ENCODE measurements around the gene ABHD6. TPM values are rescaled to one million over a fixed set of nuclear protein-coding genes. Genes with fewer than 3 reads are reported as not detected.

The ABHD6 gene
- total RNA-seq, 1 experiment from 2014 or later, result 2.2 TPM

DNA sequence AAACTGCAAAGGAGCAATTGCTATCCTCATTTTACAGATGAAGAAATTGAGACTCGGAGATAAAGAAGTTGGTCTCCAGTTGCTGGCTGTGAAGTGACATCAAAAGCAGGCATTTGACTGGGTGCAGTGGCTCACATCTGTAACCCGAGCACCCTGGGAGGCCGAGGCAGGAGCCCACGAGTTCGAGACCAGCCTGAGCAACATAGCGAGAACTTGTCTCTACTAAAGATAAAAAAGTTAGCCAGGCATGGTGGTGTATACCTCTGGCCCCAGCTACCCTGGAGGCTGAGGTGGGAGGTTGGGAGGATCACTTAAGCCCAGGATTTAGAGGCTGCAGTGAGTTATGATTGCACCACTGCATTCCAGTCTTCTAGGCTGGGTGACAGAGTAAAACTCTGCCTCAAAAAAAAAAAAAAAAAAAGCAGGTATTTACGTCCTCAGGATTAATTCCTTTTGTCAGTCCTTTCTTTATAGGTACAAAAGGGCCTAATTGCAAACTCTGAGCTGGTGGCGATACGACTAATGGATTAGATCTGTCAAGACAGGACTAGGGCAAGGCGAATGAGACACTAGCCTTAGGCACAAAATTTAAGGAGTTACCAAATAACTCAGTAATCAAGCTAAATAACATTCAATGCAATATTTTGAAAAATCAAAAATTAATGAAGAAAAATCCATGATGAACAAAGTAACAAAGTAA is 20.9 kb upstream of the ABHD6 start:
- no peak overlapping the region for H3K56ac ChIP-seq (ENCODE audit: insufficient read length, low read depth, low read length)
- H4K20me1 ChIP-seq (ENCODE audit: control insufficient read depth, insufficient read depth, insufficient read length), result no peaks in the 10 kb centered on the region
- H3K79me1 ChIP-seq (ENCODE audit: insufficient read depth, low read depth, low read length, poor library complexity, severe bottlenecking), result no peaks in the 10 kb centered on the region
- H3K9ac ChIP-seq (ENCODE audit: extremely low read depth, insufficient read length, low read length), result no peak overlapping the region
- peaks cover 9 to 11% of the 10 kb centered on the region in 2 experiments for H3K4me1 Mint-ChIP-seq
- H4K5ac ChIP-seq (ENCODE audit: insufficient read length, low read depth, low read length), result no peak overlapping the region
- TF ChIP-seq, protein P1, sequence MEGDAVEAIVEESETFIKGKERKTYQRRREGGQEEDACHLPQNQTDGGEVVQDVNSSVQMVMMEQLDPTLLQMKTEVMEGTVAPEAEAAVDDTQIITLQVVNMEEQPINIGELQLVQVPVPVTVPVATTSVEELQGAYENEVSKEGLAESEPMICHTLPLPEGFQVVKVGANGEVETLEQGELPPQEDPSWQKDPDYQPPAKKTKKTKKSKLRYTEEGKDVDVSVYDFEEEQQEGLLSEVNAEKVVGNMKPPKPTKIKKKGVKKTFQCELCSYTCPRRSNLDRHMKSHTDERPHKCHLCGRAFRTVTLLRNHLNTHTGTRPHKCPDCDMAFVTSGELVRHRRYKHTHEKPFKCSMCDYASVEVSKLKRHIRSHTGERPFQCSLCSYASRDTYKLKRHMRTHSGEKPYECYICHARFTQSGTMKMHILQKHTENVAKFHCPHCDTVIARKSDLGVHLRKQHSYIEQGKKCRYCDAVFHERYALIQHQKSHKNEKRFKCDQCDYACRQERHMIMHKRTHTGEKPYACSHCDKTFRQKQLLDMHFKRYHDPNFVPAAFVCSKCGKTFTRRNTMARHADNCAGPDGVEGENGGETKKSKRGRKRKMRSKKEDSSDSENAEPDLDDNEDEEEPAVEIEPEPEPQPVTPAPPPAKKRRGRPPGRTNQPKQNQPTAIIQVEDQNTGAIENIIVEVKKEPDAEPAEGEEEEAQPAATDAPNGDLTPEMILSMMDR (conservative IDR thresholded peaks at IDR 0.05), result no peak
- H3T11ph ChIP-seq (ENCODE audit: low read length), result no peak overlapping the region
- H3K9me3 Mint-ChIP-seq, result no peaks in the 10 kb centered on the region
- H3K9me3 ChIP-seq (ENCODE audit: control insufficient read depth, low read depth, low read length), result no peaks in the 10 kb centered on the region
- H4K91ac ChIP-seq (ENCODE audit: insufficient read length, low read depth, low read length), result no peak overlapping the region
- H3K23me2 ChIP-seq (ENCODE audit: insufficient read length, low read depth, low read length, poor library complexity, severe bottlenecking), result no peaks in the 10 kb centered on the region
- H2BK120ac ChIP-seq (ENCODE audit: low read depth, low read length, poor library complexity, severe bottlenecking), result no peak overlapping the region
- H2BK15ac ChIP-seq (ENCODE audit: low read depth, low read length), result no peak overlapping the region
- no peaks in the 10 kb centered on the region for H3K36me3 Mint-ChIP-seq (ENCODE audit: insufficient read depth in 1 of 3, low read depth in 3 of 3)
- no peak overlapping the region for H3K23ac ChIP-seq (ENCODE audit: insufficient read length, low read depth, low read length)
- H3K14ac ChIP-seq (ENCODE audit: insufficient read depth, low read length), result no peak overlapping the region
- H4K8ac ChIP-seq (replicated peaks; ENCODE audit: insufficient read length, low read depth, low read length), result no peak overlapping the region
- H3K27ac ChIP-seq (ENCODE audit: insufficient read length, low read depth, low read length), result no peak overlapping the region
- no peak overlapping the region for H3K4me2 ChIP-seq (ENCODE audit: insufficient read depth, insufficient read length, low read length)
- no peak overlapping the region for H3K18ac ChIP-seq (ENCODE audit: insufficient read length, low read depth, low read length)
- DNase-seq, result no peak
- H2BK20ac ChIP-seq (ENCODE audit: low read depth, low read length, poor library complexity, severe bottlenecking), result no peak overlapping the region
- H3K4ac ChIP-seq (ENCODE audit: low read depth, low read length), result no peak overlapping the region
- H3K27me3 ChIP-seq (ENCODE audit: insufficient read depth, low read length), result no peaks in the 10 kb centered on the region
- H3K27ac Mint-ChIP-seq, result no peak overlapping the region
- no CpG with 5 or more reads among the region's 10 CpGs for WGBS (ENCODE audit: extremely low coverage, insufficient read length, low lambda C conversion rate)
- H2AK5ac ChIP-seq (ENCODE audit: insufficient read length, low read length), result no peak overlapping the region
- H3K4me3 Mint-ChIP-seq, result no peak overlapping the region
- H3K4me1 ChIP-seq (ENCODE audit: insufficient read depth, low read length), result no peaks in the 10 kb centered on the region; the same call in 1 of the 2 replicates
- no peak overlapping the region for H2BK12ac ChIP-seq (ENCODE audit: insufficient read length, low read depth, low read length)
- H3K27me3 Mint-ChIP-seq (ENCODE audit: low read depth), result peaks cover 23% of the 10 kb centered on the region
- H2BK5ac ChIP-seq (ENCODE audit: insufficient read length, low read length), result no peak overlapping the region
- no peak overlapping the region for H2AFZ ChIP-seq (ENCODE audit: low read length)
- H3K79me2 ChIP-seq (ENCODE audit: insufficient read depth, low read length), result no peaks in the 10 kb centered on the region

All from H9 (cell line).